IMR-90 (cell line): Measurements from ENCODE around the gene DCAF8L2. TPM values are rescaled to one million over a fixed set of nuclear protein-coding genes. Genes with fewer than 3 reads are reported as not detected.

Experiments used
- ATAC-seq: fragments of 200-7000 bp; cut with Tn5 transposase; 2 replicates; pipeline ENCODE4 v1.9.1; 2020; ENCODE audit warnings: low read depth, mild to moderate bottlenecking, moderate library complexity
- BruUV-seq: library from RNA; stranded (reverse); fragments of 400-500 nt; replicated peaks from 2 replicates; lab custom pipeline; 2021; lab: Mats Ljungman, UMichigan
- CTCF ChIA-PET: fragments of 300-600 bp; formaldehyde crosslinking; extraction: SDS; loops from one replicate; lab custom pipeline; 2021; ENCODE audit warnings: antibody characterized with exemption; lab: Yijun Ruan, JAX
- POLR2A ChIA-PET: fragments of 300-600 bp; sonication (Branson Sonifier 250); formaldehyde crosslinking; loops from one replicate; lab custom pipeline; 2022; ENCODE audit warnings: antibody characterized with exemption; ENCODE audit not compliant: unreplicated experiment; lab: Charles Lee
- DNase-seq: peaks from one replicate; pipeline ENCODE4 v3.0.0; 2013
- H2AFZ ChIP-seq: replicated peaks from 2 replicates; pipeline ENCODE3; 2013; ENCODE audit warnings: low read length, mild to moderate bottlenecking; ENCODE audit not compliant: poor library complexity
- H2AK5ac ChIP-seq: 2 replicates; pipeline ENCODE4 v1.6.1; 2013; ENCODE audit warnings: low read depth, low read length, inconsistent platforms
- H2AK9ac ChIP-seq: replicated peaks from 2 replicates; pipeline ENCODE3; 2013; ENCODE audit warnings: mild to moderate bottlenecking, low read depth, low read length, moderate library complexity; ENCODE audit not compliant: poor library complexity
- H2BK120ac ChIP-seq: 2 replicates; pipeline ENCODE4 v1.6.1; 2013; ENCODE audit warnings: low read depth, low read length, inconsistent platforms
- H2BK15ac ChIP-seq: 3 replicates; pipeline ENCODE4 v1.6.1; 2013; ENCODE audit warnings: low read depth, low read length, inconsistent platforms
- H2BK20ac ChIP-seq: 2 replicates; pipeline ENCODE4 v1.6.1; 2013; ENCODE audit warnings: low read depth, mild to moderate bottlenecking, inconsistent platforms, low read length, moderate library complexity
- H2BK5ac ChIP-seq: 2 replicates; pipeline ENCODE4 v1.6.1; 2013; ENCODE audit warnings: mild to moderate bottlenecking, low read depth, low read length, inconsistent platforms; ENCODE audit not compliant: poor library complexity, severe bottlenecking
- H3K14ac ChIP-seq: replicated peaks from 2 replicates; pipeline ENCODE4 v1.6.1; 2013; ENCODE audit warnings: low read depth, low read length, inconsistent platforms
- H3K18ac ChIP-seq: 2 replicates; pipeline ENCODE4 v1.6.1; 2013; ENCODE audit warnings: low read depth, low read length, control low read depth
- H3K23ac ChIP-seq: 2 replicates; pipeline ENCODE4 v1.6.1; 2013; ENCODE audit warnings: low read depth, low read length, inconsistent platforms
- H3K27ac ChIP-seq: 2 replicates; pipeline ENCODE4 v1.5.1; 2013; ENCODE audit warnings: mild to moderate bottlenecking, control low read depth, low read length; ENCODE audit not compliant: insufficient read depth
- H3K27me3 ChIP-seq: 2 replicates; pipeline ENCODE4 v1.6.1; 2013; ENCODE audit warnings: low read length; ENCODE audit not compliant: control insufficient read depth, insufficient read depth
- H3K36me3 ChIP-seq: 2 replicates; pipeline ENCODE4 v1.6.1; 2013; ENCODE audit warnings: low read length, mixed read lengths; ENCODE audit not compliant: control insufficient read depth, insufficient read depth
- H3K4ac ChIP-seq: 2 replicates; pipeline ENCODE4 v1.6.1; 2013; ENCODE audit warnings: low read depth, low read length, inconsistent platforms
- H3K4me1 ChIP-seq: 2 replicates; pipeline ENCODE4 v1.6.1; 2013; ENCODE audit warnings: low read length, mixed read lengths; ENCODE audit not compliant: control insufficient read depth, insufficient read depth
- H3K4me2 ChIP-seq: 2 replicates; pipeline ENCODE4 v1.6.1; 2013; ENCODE audit warnings: low read depth, mild to moderate bottlenecking, control low read depth, low read length, moderate library complexity
- H3K4me3 ChIP-seq: 2 replicates; pipeline ENCODE4 v1.5.1; 2013; ENCODE audit warnings: low read depth, mild to moderate bottlenecking, control low read depth, low read length, moderate library complexity; ENCODE audit not compliant: insufficient read depth
- H3K56ac ChIP-seq: 2 replicates; pipeline ENCODE4 v1.6.1; 2013; ENCODE audit warnings: low read length, inconsistent platforms; ENCODE audit not compliant: insufficient read depth; ENCODE audit errors: extremely low read depth
- H3K79me1 ChIP-seq, 2 experiments: 2 replicates each; pipeline ENCODE4 v1.6.1; 2013; ENCODE audit warnings: low read length in 2 of 2, inconsistent platforms in 1 of 2, low read depth in 1 of 2
- H3K9ac ChIP-seq: 2 replicates; pipeline ENCODE4 v1.6.1; 2013; ENCODE audit warnings: low read depth, low read length, control low read depth
- H3K9me1 ChIP-seq: 2 replicates; pipeline ENCODE4 v1.6.1; 2013; ENCODE audit warnings: low read length, inconsistent platforms; ENCODE audit not compliant: insufficient read depth
- H3K9me3 ChIP-seq: 2 replicates; pipeline ENCODE4 v1.6.1; 2013; ENCODE audit warnings: low read length; ENCODE audit not compliant: control insufficient read depth, insufficient read depth
- H4K20me1 ChIP-seq: 2 replicates; pipeline ENCODE4 v1.6.1; 2013; ENCODE audit warnings: low read length, inconsistent platforms; ENCODE audit not compliant: insufficient read depth
- H4K5ac ChIP-seq: 2 replicates; pipeline ENCODE4 v1.6.1; 2013; ENCODE audit warnings: mild to moderate bottlenecking, low read depth, low read length, control low read depth
- H4K8ac ChIP-seq, 2 experiments: 2 replicates each; pipeline ENCODE4 v1.6.1; 2013; ENCODE audit warnings: low read depth in 2 of 2, low read length in 2 of 2, control low read depth in 1 of 2, inconsistent platforms in 1 of 2
- H4K91ac ChIP-seq: 2 replicates; pipeline ENCODE4 v1.6.1; 2013; ENCODE audit warnings: low read depth, low read length, inconsistent platforms; ENCODE audit not compliant: insufficient read depth
- BHLHE40 ChIP-seq: fragments of 150-350 bp; IDR thresholded peaks from 2 replicates; pipeline ENCODE4 v1.6.1; 2016; ENCODE audit warnings: mild to moderate bottlenecking, low read depth, low read length
- CEBPB ChIP-seq: IDR thresholded peaks from 2 replicates; pipeline ENCODE4 v1.6.1; 2012; ENCODE audit warnings: low read depth, low read length, improper control_type of control experiment
- CHD1 ChIP-seq: IDR thresholded peaks from 2 replicates; pipeline ENCODE4 v1.6.1; 2012; ENCODE audit warnings: low read depth, low read length, improper control_type of control experiment
- CTCF ChIP-seq: conservative IDR thresholded peaks from 2 replicates; pipeline ENCODE4 v1.5.1; 2012; ENCODE audit warnings: mild to moderate bottlenecking, low read depth, low read length, improper control_type of control experiment
- ELK1 ChIP-seq: fragments of 150-350 bp; IDR thresholded peaks from 2 replicates; pipeline ENCODE4 v1.6.1; 2016; ENCODE audit warnings: low read depth, mild to moderate bottlenecking, low read length, moderate library complexity, borderline replicate concordance
- FOS ChIP-seq: fragments of 150-350 bp; IDR thresholded peaks from 2 replicates; pipeline ENCODE4 v1.6.1; 2016; ENCODE audit warnings: low read depth, low read length
- MAFK ChIP-seq: IDR thresholded peaks from 2 replicates; pipeline ENCODE4 v1.6.1; 2012; ENCODE audit warnings: low read depth, low read length, improper control_type of control experiment
- MAZ ChIP-seq: IDR thresholded peaks from 2 replicates; pipeline ENCODE4 v1.6.1; 2012; ENCODE audit warnings: low read depth, mild to moderate bottlenecking, low read length, improper control_type of control experiment, moderate library complexity, borderline replicate concordance
- MXI1 ChIP-seq: IDR thresholded peaks from 2 replicates; pipeline ENCODE4 v1.6.1; 2012; ENCODE audit warnings: low read depth, mild to moderate bottlenecking, low read length, moderate library complexity, borderline replicate concordance
- NFE2L2 ChIP-seq: fragments of 150-350 bp; IDR thresholded peaks from 2 replicates; pipeline ENCODE4 v1.6.1; 2016; ENCODE audit warnings: low read depth, mild to moderate bottlenecking, low read length
- POLR2A ChIP-seq: IDR thresholded peaks from 2 replicates; pipeline ENCODE4 v1.6.1; 2012; ENCODE audit warnings: mild to moderate bottlenecking, low read depth, low read length
- RAD21 ChIP-seq: IDR thresholded peaks from 2 replicates; pipeline ENCODE4 v1.6.1; 2012; ENCODE audit warnings: low read length, improper control_type of control experiment
- RCOR1 ChIP-seq: IDR thresholded peaks from 2 replicates; pipeline ENCODE4 v1.6.1; 2012; ENCODE audit warnings: mild to moderate bottlenecking, low read length, improper control_type of control experiment; ENCODE audit not compliant: insufficient replicate concordance
- RFX5 ChIP-seq: IDR thresholded peaks from 2 replicates; pipeline ENCODE4 v1.8.0; 2012; ENCODE audit warnings: low read depth, mild to moderate bottlenecking, low read length, moderate library complexity
- SMC3 ChIP-seq: fragments of 150-350 bp; IDR thresholded peaks from 2 replicates; pipeline ENCODE4 v1.6.1; 2016; ENCODE audit warnings: low read depth, mild to moderate bottlenecking, antibody characterized with exemption, low read length, moderate library complexity
- WGBS, 2 experiments: methylation state at CpG; one replicate each; pipeline versions ENCODE4 v1.1.5 to v1.1.7; 2013; ENCODE audit warnings: missing lambda C conversion rate in 2 of 2; ENCODE audit not compliant: insufficient read length in 1 of 2; ENCODE audit errors: extremely low coverage in 2 of 2; 5-methylcytosine and 5-hydroxymethylcytosine counted together
- dilution Hi-C: fragments of 300-500 bp; cut with HindIII; formaldehyde crosslinking; loops from one replicate; pipeline ENCODE4 v1.14.3; 2018; ENCODE audit warnings: low sequenced_read_pairs; ENCODE audit not compliant: unreplicated experiment
- in situ Hi-C: fragments of 300-500 bp; cut with MboI; formaldehyde crosslinking; loops from 3 replicates; pipeline ENCODE4 v1.14.3; 2019; ENCODE audit warnings: low sequenced_read_pairs, inconsistent platforms, mixed read lengths
- intact Hi-C: fragments of 100-400 bp; cut with micrococcal nuclease; formaldehyde crosslinking; loops from 2 replicates; pipeline ENCODE4 v1.10.0; 2022
- polyA plus RNA-seq, 3 experiments: library from polyadenylated mRNA; depleted of rRNA; stranded (reverse); fragments of >200 nt; gene quantifications; 2 replicates each; pipeline ENCODE4 v1.2.3, GENCODE V29; 2012; ENCODE audit warnings: low replicate concordance in 1 of 3
- total RNA-seq: library from RNA; depleted of rRNA; stranded (reverse); fragments of >200 nt; gene quantifications from 2 replicates; pipeline ENCODE4 v1.2.3, GENCODE V29; 2012

The DCAF8L2 gene
- total and polyA plus RNA-seq, 2 of the 4 experiments (the other 2 are of a cell fraction) = not detected

GRCh38 chrX:27591938-27592337, 1.8 kb downstream of the DCAF8L2 start:
- in situ Hi-C loops = no loop called here

More at GRCh38 chrX:27591938-27592337, 1.8 kb downstream of the DCAF8L2 start:
- Histone ChIP-seq H3K9ac (no peak overlapping the region), H3K79me1 (no peaks in the 10 kb centered on the region), H2AK5ac (no peak overlapping the region), H3K4me3 (no peak overlapping the region), H3K23ac (no peak overlapping the region), H3K18ac (no peak overlapping the region), H4K91ac (no peak overlapping the region), H2BK5ac (no peak overlapping the region), H3K27ac (no peak overlapping the region), H2BK20ac (no peak overlapping the region), H4K8ac (no peak overlapping the region), H2AK9ac (no peak overlapping the region), H4K5ac (no peak overlapping the region), H2BK120ac (no peak overlapping the region), H3K4me2 (no peak overlapping the region), H4K20me1 (no peaks in the 10 kb centered on the region), H3K14ac (no peak overlapping the region), H3K4ac (no peak overlapping the region), H3K27me3 (no peaks in the 10 kb centered on the region), H3K9me1 (no peaks in the 10 kb centered on the region), H2AFZ (no peak overlapping the region), H3K4me1 (no peaks in the 10 kb centered on the region), H3K9me3 (no peaks in the 10 kb centered on the region), H2BK15ac (no peak overlapping the region), H3K56ac (no peak overlapping the region), H3K36me3 (no peaks in the 10 kb centered on the region)
- no peak for ATAC-seq
- intact Hi-C loops (no loop called here), dilution Hi-C loops (no loop called here)
- ChIA-PET CTCF (no interaction called here), POLR2A (no interaction called here)
- no peak for TF ChIP-seq NFE2L2
- no peak for TF ChIP-seq CEBPB
- TF ChIP-seq CTCF = no peak
- TF ChIP-seq SMC3 = no peak
- TF ChIP-seq MAZ = no peak
- TF ChIP-seq MXI1 = no peak
- no peak for TF ChIP-seq CHD1
- TF ChIP-seq FOS = no peak
- no peak for TF ChIP-seq RFX5
- TF ChIP-seq RCOR1 = no peak
- TF ChIP-seq BHLHE40 = no peak
- TF ChIP-seq POLR2A = no peak
- TF ChIP-seq MAFK = no peak
- TF ChIP-seq ELK1 = no peak
- TF ChIP-seq RAD21 = no peak
- BruUV-seq = no TSS peak
- DNase-seq = no peak
- no CpG with 5 or more reads among the region's 15 CpGs for WGBS, 2 experiments
